Measurements from ENCODE around the gene ARL17B. TPM values are rescaled to one million over a fixed set of nuclear protein-coding genes. Genes with fewer than 3 reads are reported as not detected.

Gene ARL17B
- total RNA-seq, 1 experiment from 2014 or later = 11.1 TPM

- no peak for ATAC-seq
- Histone ChIP-seq H3K9me3 (ENCODE audit: low read length) (no peaks in the 10 kb centered on the region), H3K79me2 (ENCODE audit: low read length) (no peaks in the 10 kb centered on the region), H3K36me3 (ENCODE audit: low read depth, low read length) (no peaks in the 10 kb centered on the region), H3K27ac (ENCODE audit: low read length) (no peak overlapping the region), H3K27me3 (ENCODE audit: low read length) (no peaks in the 10 kb centered on the region), H3F3A (ENCODE audit: low read length, unreplicated experiment) (no peaks in the 10 kb centered on the region), H4K20me1 (ENCODE audit: low read length) (no peaks in the 10 kb centered on the region), H2AFZ (ENCODE audit: low read length) (no peak overlapping the region), H3K9ac (ENCODE audit: low read length) (no peak overlapping the region), H3K4me1 (ENCODE audit: insufficient read depth, low read length) (no peaks in the 10 kb centered on the region), H3K4me3 (ENCODE audit: low read length) (no peak overlapping the region), H3K9me2 (replicated peaks; ENCODE audit: low read length) (no peaks in the 10 kb centered on the region), H3K4me2 (ENCODE audit: low read length) (no peak overlapping the region)
- DNase-seq = no peak
- intact Hi-C loops (cut with micrococcal nuclease) = no loop called here
- POLR2A ChIA-PET (ENCODE audit: unreplicated experiment) = no interaction called here
- CTCF ChIA-PET = interaction anchor here (0.5 kb wide), 1 partner anchor 13 kb away, joined by 9 read pairs; no protein-coding TSS in a partner anchor
- TF ChIP-seq EZH2phosphoT487 (IDR thresholded peaks at IDR 0.05; ENCODE audit: borderline replicate concordance, low read length) = no peak
- TF ChIP-seq CTCF (conservative IDR thresholded peaks at IDR 0.05; ENCODE audit: low read depth, low read length) = no peak
- TF ChIP-seq EZH2 (IDR thresholded peaks at IDR 0.05; ENCODE audit: low read length, unreplicated experiment) = no peak
- BruUV-seq (replicated peaks) = no TSS peak
Observed at GRCh38 chr17:46273541-46274236, 87.9 kb downstream of the ARL17B start.

- no peak for TF ChIP-seq EZH2phosphoT487 (IDR thresholded peaks at IDR 0.05; ENCODE audit: borderline replicate concordance, low read length)
- TF ChIP-seq EZH2 (IDR thresholded peaks at IDR 0.05; ENCODE audit: low read length, unreplicated experiment) = no peak
- TF ChIP-seq CTCF (conservative IDR thresholded peaks at IDR 0.05; ENCODE audit: low read depth, low read length) = no peak
- H3K9me3 ChIP-seq (ENCODE audit: low read length) = no peaks in the 10 kb centered on the region
- H3K36me3 ChIP-seq (ENCODE audit: low read depth, low read length) = no peaks in the 10 kb centered on the region
- intact Hi-C loops (cut with micrococcal nuclease) = no loop called here
- no peak overlapping the region for H3K27ac ChIP-seq (ENCODE audit: low read length)
- H3K9me2 ChIP-seq (replicated peaks; ENCODE audit: low read length) = no peaks in the 10 kb centered on the region
- H2AFZ ChIP-seq (ENCODE audit: low read length) = no peak overlapping the region
- DNase-seq = no peak
- no peak for ATAC-seq
- BruUV-seq (replicated peaks) = no TSS peak
- H3F3A ChIP-seq (ENCODE audit: low read length, unreplicated experiment) = no peaks in the 10 kb centered on the region
- CTCF ChIA-PET = no interaction called here
- H3K79me2 ChIP-seq (ENCODE audit: low read length) = no peaks in the 10 kb centered on the region
- no peaks in the 10 kb centered on the region for H4K20me1 ChIP-seq (ENCODE audit: low read length)
- no peak overlapping the region for H3K9ac ChIP-seq (ENCODE audit: low read length)
- peaks cover 15% of the 10 kb centered on the region for H3K4me1 ChIP-seq (ENCODE audit: insufficient read depth, low read length)
- no peaks in the 10 kb centered on the region for H3K27me3 ChIP-seq (ENCODE audit: low read length)
- POLR2A ChIA-PET (ENCODE audit: unreplicated experiment) = no interaction called here
- no peak overlapping the region for H3K4me3 ChIP-seq (ENCODE audit: low read length)
- H3K4me2 ChIP-seq (ENCODE audit: low read length) = no peak overlapping the region
Observed at GRCh38 chr17:46270032-46270431, 91.5 kb downstream of the ARL17B start.
